GM23338 (cell line): ENCODE measurements around the gene POLR2A. TPM values are rescaled to one million over a fixed set of nuclear protein-coding genes. Genes with fewer than 3 reads are reported as not detected.

ENCODE experiments used
- EZH2 ChIP-seq: fragments of 200-600 bp; sonication (generic); IDR thresholded peaks from one replicate; pipeline ENCODE4 v1.8.0; 2017; ENCODE audit warnings: antibody characterized with exemption, mild to moderate bottlenecking, low read depth; ENCODE audit not compliant: unreplicated experiment
- JUNB ChIP-seq: IDR thresholded peaks from one replicate; pipeline ENCODE4 v1.6.1; 2016; ENCODE audit warnings: antibody characterized with exemption; ENCODE audit not compliant: unreplicated experiment
- NANOG ChIP-seq: IDR thresholded peaks from 2 replicates; pipeline ENCODE4 v1.6.1; 2016; ENCODE audit warnings: antibody characterized with exemption, borderline replicate concordance
- POLR2AphosphoS5 ChIP-seq: IDR thresholded peaks from 2 replicates; pipeline ENCODE4 v1.6.1; 2016; ENCODE audit warnings: antibody characterized with exemption, low read depth
- STAT1 ChIP-seq: IDR thresholded peaks from one replicate; pipeline ENCODE4 v1.6.1; 2016; ENCODE audit warnings: antibody characterized with exemption; ENCODE audit not compliant: unreplicated experiment
- ZNF114 ChIP-seq: fragments of 250-450 bp; sonication (Bioruptor Pico); IDR thresholded peaks from 2 replicates; pipeline ENCODE4 v1.5.0; 2020; ENCODE audit warnings: mild to moderate bottlenecking, moderate library complexity
- ZNF331 ChIP-seq: fragments of 250-450 bp; sonication (Bioruptor Pico); IDR thresholded peaks from 2 replicates; pipeline ENCODE4 v1.5.0; 2020; ENCODE audit warnings: low read depth, mild to moderate bottlenecking, moderate library complexity
- polyA plus RNA-seq: library from polyadenylated mRNA; unstranded; fragments of >200 nt; fragmentation: Nextera tagmentation; extraction: Ambion mirVana; gene quantifications from 2 replicates; pipeline ENCODE4 v1.2.1, GENCODE V29; 2016
- total RNA-seq: library from RNA; depleted of rRNA; stranded (reverse); fragments of >200 nt; shearing (Covaris generic); gene quantifications from 2 replicates; pipeline ENCODE4 v1.2.3, GENCODE V29; 2014
- TF ChIP-seq, protein P1 (sequence below): fragments of 250-450 bp; sonication (Bioruptor Pico); IDR thresholded peaks from 2 replicates; pipeline ENCODE4 v1.5.0; 2020; ENCODE audit warnings: mild to moderate bottlenecking, moderate library complexity
- TF ChIP-seq, protein P2 (sequence below), 2 experiments: fragments of 200-600 bp in 1 of 2; sonication (generic) in 1 of 2; conservative IDR thresholded peaks; 2 replicates each; pipeline versions ENCODE4 v1.5.1 to v1.6.1; 2016 to 2017; ENCODE audit warnings: antibody characterized with exemption in 2 of 2, low read depth in 2 of 2, mild to moderate bottlenecking in 2 of 2, moderate library complexity in 1 of 2

Gene POLR2A
- total and polyA plus RNA-seq, 2 experiments from 2014 or later, result 56.8 to 151 TPM

DNA sequence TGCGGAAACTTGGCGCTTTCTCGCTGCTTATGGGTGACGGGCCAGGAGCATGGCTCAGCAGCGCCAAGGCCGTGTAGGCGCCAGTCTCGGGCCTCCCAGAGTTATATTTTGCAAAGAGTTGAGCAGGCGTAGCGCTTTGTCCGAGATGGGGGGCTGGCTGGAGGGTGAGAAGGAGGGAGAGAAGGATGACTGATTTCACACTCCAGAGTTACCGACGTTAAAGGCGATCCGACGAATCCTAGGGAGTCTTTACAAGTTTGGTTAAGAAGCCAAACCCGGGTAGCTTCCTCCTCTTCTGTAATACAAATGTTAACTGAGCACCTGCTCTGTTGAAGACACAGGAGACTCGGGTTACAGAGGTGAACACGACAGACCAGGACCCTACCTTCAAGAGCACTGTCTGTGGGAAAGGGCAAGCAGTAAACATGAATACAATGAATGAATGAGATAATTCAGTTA, 782 bp downstream of the POLR2A start (continued):
- TF ChIP-seq, protein P1, sequence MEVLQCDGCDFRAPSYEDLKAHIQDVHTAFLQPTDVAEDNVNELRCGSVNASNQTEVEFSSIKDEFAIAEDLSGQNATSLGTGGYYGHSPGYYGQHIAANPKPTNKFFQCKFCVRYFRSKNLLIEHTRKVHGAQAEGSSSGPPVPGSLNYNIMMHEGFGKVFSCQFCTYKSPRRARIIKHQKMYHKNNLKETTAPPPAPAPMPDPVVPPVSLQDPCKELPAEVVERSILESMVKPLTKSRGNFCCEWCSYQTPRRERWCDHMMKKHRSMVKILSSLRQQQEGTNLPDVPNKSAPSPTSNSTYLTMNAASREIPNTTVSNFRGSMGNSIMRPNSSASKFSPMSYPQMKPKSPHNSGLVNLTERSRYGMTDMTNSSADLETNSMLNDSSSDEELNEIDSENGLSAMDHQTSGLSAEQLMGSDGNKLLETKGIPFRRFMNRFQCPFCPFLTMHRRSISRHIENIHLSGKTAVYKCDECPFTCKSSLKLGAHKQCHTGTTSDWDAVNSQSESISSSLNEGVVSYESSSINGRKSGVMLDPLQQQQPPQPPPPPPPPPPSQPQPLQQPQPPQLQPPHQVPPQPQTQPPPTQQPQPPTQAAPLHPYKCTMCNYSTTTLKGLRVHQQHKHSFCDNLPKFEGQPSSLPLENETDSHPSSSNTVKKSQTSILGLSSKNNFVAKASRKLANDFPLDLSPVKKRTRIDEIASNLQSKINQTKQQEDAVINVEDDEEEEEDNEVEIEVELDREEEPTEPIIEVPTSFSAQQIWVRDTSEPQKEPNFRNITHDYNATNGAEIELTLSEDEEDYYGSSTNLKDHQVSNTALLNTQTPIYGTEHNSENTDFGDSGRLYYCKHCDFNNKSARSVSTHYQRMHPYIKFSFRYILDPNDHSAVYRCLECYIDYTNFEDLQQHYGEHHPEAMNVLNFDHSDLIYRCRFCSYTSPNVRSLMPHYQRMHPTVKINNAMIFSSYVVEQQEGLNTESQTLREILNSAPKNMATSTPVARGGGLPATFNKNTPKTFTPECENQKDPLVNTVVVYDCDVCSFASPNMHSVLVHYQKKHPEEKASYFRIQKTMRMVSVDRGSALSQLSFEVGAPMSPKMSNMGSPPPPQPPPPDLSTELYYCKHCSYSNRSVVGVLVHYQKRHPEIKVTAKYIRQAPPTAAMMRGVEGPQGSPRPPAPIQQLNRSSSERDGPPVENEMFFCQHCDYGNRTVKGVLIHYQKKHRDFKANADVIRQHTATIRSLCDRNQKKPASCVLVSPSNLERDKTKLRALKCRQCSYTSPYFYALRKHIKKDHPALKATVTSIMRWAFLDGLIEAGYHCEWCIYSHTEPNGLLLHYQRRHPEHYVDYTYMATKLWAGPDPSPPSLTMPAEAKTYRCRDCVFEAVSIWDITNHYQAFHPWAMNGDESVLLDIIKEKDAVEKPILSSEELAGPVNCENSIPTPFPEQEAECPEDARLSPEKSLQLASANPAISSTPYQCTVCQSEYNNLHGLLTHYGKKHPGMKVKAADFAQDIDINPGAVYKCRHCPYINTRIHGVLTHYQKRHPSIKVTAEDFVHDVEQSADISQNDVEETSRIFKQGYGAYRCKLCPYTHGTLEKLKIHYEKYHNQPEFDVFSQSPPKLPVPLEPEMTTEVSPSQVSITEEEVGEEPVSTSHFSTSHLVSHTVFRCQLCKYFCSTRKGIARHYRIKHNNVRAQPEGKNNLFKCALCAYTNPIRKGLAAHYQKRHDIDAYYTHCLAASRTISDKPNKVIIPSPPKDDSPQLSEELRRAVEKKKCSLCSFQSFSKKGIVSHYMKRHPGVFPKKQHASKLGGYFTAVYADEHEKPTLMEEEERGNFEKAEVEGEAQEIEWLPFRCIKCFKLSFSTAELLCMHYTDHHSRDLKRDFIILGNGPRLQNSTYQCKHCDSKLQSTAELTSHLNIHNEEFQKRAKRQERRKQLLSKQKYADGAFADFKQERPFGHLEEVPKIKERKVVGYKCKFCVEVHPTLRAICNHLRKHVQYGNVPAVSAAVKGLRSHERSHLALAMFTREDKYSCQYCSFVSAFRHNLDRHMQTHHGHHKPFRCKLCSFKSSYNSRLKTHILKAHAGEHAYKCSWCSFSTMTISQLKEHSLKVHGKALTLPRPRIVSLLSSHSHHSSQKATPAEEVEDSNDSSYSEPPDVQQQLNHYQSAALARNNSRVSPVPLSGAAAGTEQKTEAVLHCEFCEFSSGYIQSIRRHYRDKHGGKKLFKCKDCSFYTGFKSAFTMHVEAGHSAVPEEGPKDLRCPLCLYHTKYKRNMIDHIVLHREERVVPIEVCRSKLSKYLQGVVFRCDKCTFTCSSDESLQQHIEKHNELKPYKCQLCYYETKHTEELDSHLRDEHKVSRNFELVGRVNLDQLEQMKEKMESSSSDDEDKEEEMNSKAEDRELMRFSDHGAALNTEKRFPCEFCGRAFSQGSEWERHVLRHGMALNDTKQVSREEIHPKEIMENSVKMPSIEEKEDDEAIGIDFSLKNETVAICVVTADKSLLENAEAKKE (CRISPR knock-in tag), result no peak
- TF ChIP-seq EZH2, result no peak
- TF ChIP-seq ZNF331 (CRISPR knock-in tag), result no peak
- TF ChIP-seq POLR2AphosphoS5, result no peak
- no peak for TF ChIP-seq ZNF114 (CRISPR knock-in tag)
- TF ChIP-seq, protein P2, sequence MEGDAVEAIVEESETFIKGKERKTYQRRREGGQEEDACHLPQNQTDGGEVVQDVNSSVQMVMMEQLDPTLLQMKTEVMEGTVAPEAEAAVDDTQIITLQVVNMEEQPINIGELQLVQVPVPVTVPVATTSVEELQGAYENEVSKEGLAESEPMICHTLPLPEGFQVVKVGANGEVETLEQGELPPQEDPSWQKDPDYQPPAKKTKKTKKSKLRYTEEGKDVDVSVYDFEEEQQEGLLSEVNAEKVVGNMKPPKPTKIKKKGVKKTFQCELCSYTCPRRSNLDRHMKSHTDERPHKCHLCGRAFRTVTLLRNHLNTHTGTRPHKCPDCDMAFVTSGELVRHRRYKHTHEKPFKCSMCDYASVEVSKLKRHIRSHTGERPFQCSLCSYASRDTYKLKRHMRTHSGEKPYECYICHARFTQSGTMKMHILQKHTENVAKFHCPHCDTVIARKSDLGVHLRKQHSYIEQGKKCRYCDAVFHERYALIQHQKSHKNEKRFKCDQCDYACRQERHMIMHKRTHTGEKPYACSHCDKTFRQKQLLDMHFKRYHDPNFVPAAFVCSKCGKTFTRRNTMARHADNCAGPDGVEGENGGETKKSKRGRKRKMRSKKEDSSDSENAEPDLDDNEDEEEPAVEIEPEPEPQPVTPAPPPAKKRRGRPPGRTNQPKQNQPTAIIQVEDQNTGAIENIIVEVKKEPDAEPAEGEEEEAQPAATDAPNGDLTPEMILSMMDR (conservative IDR thresholded peaks at IDR 0.05; ENCODE audit: low read depth in 2 of 2), result no peak
- no peak for TF ChIP-seq STAT1
- TF ChIP-seq NANOG, result no peak
- no peak for TF ChIP-seq JUNB
